AG04449 (cell line): ENCODE data around the gene RPL18.
A peak's percentile ranks its signal among the peaks of the same experiment; 100 is the strongest.

Source experiments
- CTCF ChIA-PET: fragments of 350-600 bp; formaldehyde crosslinking; extraction: SDS; loops from one replicate; lab custom pipeline; 2021; ENCODE audit warnings: antibody characterized with exemption; lab: Yijun Ruan, JAX
- POLR2A ChIA-PET: fragments of 400-600, 350-600 bp; formaldehyde crosslinking; extraction: SDS; loops from one replicate; lab custom pipeline; 2020; ENCODE audit warnings: antibody characterized with exemption, inconsistent platforms; lab: Yijun Ruan, JAX
- DNase-seq: peaks from one replicate; pipeline ENCODE4 v3.0.0-alpha.2; 2010; ENCODE audit warnings: low read depth, low spot score
- H3K4me3 ChIP-seq: 2 replicates; pipeline ENCODE4 v1.5.1; 2011; ENCODE audit warnings: low read depth, mild to moderate bottlenecking, control low read depth, low read length
- TF ChIP-seq, protein P1 (sequence below): IDR thresholded peaks from one replicate; pipeline ENCODE4 v1.5.1; 2011; ENCODE audit warnings: mild to moderate bottlenecking, moderate library complexity, low read length, control low read depth, inconsistent platforms; ENCODE audit not compliant: insufficient read depth; ENCODE audit errors: missing control alignments

The RPL18 gene

DNA sequence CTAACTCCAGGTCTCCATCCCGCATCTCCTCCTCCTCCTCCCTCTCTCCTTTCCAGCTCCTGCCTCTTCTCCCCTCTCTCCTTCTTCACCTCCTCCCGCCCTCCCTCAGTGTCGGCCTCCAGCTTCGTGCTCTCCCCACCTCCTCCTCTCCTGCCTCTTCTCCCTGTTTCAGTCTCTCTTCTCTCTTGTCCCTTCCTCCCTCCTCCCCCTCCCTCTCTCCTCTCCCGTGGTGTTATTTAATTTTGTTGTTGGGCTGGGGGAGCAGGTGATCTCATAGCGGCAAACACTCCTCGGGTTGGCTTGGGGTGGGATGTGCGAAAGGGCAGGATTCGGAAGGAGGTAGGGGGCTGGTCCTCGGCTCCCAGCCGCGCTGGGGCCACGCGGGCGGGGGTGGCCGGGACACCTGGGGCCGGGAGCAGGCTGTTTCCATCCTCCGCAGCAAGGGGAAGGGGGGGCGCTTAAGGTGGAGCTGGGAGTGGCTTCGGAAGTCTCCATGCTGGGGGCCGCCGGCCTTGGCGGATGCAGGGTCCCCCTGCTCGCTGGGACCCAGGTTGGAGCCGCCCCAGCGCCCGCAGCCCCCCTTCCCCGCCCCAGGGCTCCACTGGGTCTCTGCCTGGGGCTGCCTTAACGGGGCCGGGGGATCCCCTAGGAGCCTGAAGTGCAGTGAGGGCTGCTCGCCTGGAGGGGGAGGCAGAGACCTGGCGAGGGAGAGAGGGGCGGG is 27.2 kb upstream of the RPL18 start, which contains the start of gene CA11:
Gene CA11 (minus strand): TSS at position 187 of the 721 bp plus-strand sequence. CDS start 555 bp downstream, outside the sequence.
- peak within 1 kb of the TSS; percentile 57 for H3K4me3 ChIP-seq
- TF ChIP-seq, protein P1, sequence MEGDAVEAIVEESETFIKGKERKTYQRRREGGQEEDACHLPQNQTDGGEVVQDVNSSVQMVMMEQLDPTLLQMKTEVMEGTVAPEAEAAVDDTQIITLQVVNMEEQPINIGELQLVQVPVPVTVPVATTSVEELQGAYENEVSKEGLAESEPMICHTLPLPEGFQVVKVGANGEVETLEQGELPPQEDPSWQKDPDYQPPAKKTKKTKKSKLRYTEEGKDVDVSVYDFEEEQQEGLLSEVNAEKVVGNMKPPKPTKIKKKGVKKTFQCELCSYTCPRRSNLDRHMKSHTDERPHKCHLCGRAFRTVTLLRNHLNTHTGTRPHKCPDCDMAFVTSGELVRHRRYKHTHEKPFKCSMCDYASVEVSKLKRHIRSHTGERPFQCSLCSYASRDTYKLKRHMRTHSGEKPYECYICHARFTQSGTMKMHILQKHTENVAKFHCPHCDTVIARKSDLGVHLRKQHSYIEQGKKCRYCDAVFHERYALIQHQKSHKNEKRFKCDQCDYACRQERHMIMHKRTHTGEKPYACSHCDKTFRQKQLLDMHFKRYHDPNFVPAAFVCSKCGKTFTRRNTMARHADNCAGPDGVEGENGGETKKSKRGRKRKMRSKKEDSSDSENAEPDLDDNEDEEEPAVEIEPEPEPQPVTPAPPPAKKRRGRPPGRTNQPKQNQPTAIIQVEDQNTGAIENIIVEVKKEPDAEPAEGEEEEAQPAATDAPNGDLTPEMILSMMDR = peak; percentile 95
- CTCF ChIA-PET = interaction anchor here (0.7 to 3.1 kb wide), 17 partner anchors 8 to 326 kb away, joined by 3 to 40 read pairs (median 5); partner anchors contain the start of genes DBP, HSD17B14 and NTN5
- DNase-seq = no peak
- POLR2A ChIA-PET = no interaction called here

DNA sequence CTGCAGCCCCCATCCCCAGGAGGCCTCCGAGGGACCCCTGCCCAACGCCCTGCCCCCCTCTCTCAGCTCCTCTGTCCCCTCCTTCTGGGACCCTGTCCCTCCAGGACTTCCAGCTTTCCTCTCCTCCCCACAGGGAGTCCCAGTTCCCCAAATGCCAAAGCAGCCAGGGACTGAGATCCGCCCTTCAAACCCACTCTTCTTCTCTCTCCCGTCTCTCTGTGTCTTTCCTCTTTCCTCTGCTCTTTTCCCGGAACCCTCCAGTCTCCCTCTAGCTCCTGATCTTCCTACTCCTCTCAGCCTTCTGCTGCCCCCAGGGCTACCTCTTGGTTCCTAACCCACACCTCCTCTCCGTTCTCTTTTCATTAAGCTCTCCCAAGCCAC is 26.6 kb upstream of the RPL18 start:
- H3K4me3 ChIP-seq = peak overlapping the region; percentile 57
- POLR2A ChIA-PET = interaction anchor here (0.6 kb wide), 1 partner anchor 120 kb away, joined by 3 read pairs; no protein-coding TSS in a partner anchor
- no peak for DNase-seq
- TF ChIP-seq, protein P1 = no peak
- CTCF ChIA-PET = interaction anchor here (0.7 to 3.1 kb wide), 19 partner anchors 8 to 326 kb away, joined by 3 to 40 read pairs (median 5); partner anchors contain the start of genes DBP, HSD17B14 and NTN5

DNA sequence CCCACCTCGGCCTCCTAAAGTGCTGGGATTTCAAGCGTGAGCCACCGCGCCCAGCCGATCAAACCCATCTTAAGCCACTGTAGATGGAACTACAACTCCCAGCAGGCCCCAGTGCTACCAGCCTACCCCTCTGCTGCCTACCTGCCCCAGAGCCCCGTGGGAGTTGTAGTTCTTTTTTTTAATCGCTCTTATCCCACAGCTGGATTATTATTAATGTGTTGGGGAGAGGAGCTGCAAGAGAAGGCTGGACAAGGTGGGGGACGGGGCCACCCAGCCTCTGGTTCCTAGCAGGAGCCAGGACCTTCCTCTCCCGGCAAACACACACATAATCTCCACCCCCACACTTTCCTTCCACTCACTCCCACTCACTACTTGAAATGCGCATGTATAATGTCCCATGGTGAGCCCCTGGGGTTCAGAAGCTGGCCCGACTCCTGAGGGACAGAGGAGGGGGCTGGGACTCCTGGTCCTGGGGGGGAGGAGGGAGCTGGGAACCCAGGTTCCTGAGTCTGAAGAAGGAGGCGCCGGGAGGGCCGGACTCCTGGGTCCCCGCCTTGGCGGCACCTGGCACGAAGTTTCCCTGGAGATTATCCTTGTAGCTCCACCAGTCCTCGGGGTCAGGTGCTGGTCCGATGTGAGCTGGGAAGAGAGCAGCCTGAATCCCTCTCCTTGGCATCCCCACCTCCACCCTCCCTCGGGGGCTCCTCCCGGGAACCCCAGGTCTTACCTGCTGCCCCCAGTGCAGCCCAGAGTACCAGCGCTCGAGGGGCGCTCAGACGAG is 26.1 kb upstream of the RPL18 start:
- TF ChIP-seq, protein P1 = no peak
- ChIA-PET CTCF (interaction anchor here (0.7 to 3.1 kb wide), 18 partner anchors 8 to 327 kb away, joined by 3 to 40 read pairs (median 5); partner anchors contain the start of genes DBP, HSD17B14 and NTN5), POLR2A (interaction anchor here (0.6 kb wide), 1 partner anchor 121 kb away, joined by 3 read pairs; no protein-coding TSS in a partner anchor)
- no peak for DNase-seq
- H3K4me3 ChIP-seq = peak overlapping the region; percentile 57

DNA sequence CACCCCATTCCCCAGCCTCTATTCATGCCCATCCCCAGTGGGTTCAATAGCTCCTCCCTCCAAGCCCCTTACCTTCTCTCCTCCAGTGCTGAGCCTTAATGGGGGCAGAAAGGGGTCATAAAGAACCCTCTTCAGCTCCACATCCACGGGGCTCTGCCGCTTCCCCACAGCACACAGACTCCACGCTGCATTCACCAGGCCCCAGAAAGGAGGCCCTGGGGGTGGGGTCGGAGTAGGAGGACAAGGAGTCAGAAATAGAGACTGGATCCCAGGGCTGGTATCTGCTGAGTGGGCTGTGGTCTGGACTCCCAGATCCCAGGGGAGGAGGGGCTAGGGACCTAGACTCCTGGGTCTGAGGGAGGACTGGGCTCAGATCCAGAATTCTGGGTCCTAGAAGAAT is 25.4 kb upstream of the RPL18 start:
- no peak for DNase-seq
- ChIA-PET CTCF (interaction anchor here (1.6 to 3.1 kb wide), 4 partner anchors 30 to 198 kb away, joined by 3 to 40 read pairs (median 26); partner anchors contain the start of gene NTN5), POLR2A (no interaction called here)
- TF ChIP-seq, protein P1 = no peak
- H3K4me3 ChIP-seq = no peak overlapping the region

- TF ChIP-seq, protein P1 = no peak
- POLR2A ChIA-PET = no interaction called here
- no peak for DNase-seq
- no peak overlapping the region for H3K4me3 ChIP-seq
- CTCF ChIA-PET = interaction anchor here (1.3 kb wide), 1 partner anchor 200 kb away, joined by 4 read pairs; no protein-coding TSS in a partner anchor
Measured at GRCh38 chr19:48642862-48643261, 23.9 kb upstream of the RPL18 start.
